Measurements from ENCODE around the gene FMN1. TPM values are rescaled to one million over a fixed set of nuclear protein-coding genes. Genes with fewer than 3 reads are reported as not detected.

Gene FMN1
- total RNA-seq, 1 experiment from 2014 or later = 3.9 TPM

- ATAC-seq = no peak
- Histone ChIP-seq H3K4me1 (ENCODE audit: control insufficient read depth, insufficient read depth, low read length) (peaks cover 18% of the 10 kb centered on the region), H3K27me3 (ENCODE audit: control insufficient read depth, insufficient read depth, low read length) (no peaks in the 10 kb centered on the region), H3K36me3 (ENCODE audit: control insufficient read depth, insufficient read depth, low read length) (no peaks in the 10 kb centered on the region), H3K27ac (ENCODE audit: low read length) (no peak overlapping the region), H3K9me3 (ENCODE audit: control insufficient read depth, insufficient read depth, low read depth, low read length) (no peaks in the 10 kb centered on the region), H3K4me3 (ENCODE audit: low read depth in 2 of 2, low read length in 2 of 2) (no peak overlapping the region)
- ChIA-PET POLR2A (no interaction called here), CTCF (no interaction called here)
- intact Hi-C loops (cut with micrococcal nuclease; ENCODE audit: unreplicated experiment) (no loop called here), in situ Hi-C loops (cut with HindIII; ENCODE audit: low pct_unique_long_range_greater_than_20kb, low sequenced_read_pairs) (no loop called here)
- no peak for DNase-seq (ENCODE audit: low read depth, low spot score)
- BruUV-seq (replicated peaks) = no TSS peak
- TF ChIP-seq REST (IDR thresholded peaks at IDR 0.05; ENCODE audit: insufficient read depth in 1 of 2, low read depth in 2 of 2, low read length in 1 of 2) (no peak), TCF7L2 (IDR thresholded peaks at IDR 0.05; ENCODE audit: low read depth, low read length) (no peak), POLR2AphosphoS5 (IDR thresholded peaks at IDR 0.05; ENCODE audit: low read depth, low read length) (no peak), CTCF (IDR thresholded peaks at IDR 0.05) (no peak), SIN3A (IDR thresholded peaks at IDR 0.05; ENCODE audit: borderline replicate concordance, insufficient read depth, low read depth, low read length) (no peak)
These were observed 3.1 kb upstream of the FMN1 start for GRCh38 chr15:33197636-33198035.

- Histone ChIP-seq H3K27ac (ENCODE audit: low read length) (0 out of 2 replicates have a peak overlapping the region, but pooled peaks have one; percentile 17), H3K4me1 (ENCODE audit: control insufficient read depth, insufficient read depth, low read length) (peaks cover 4% of the 10 kb centered on the region; the same call in 1 of the 2 replicates), H3K36me3 (ENCODE audit: control insufficient read depth, insufficient read depth, low read length) (no peaks in the 10 kb centered on the region), H3K27me3 (ENCODE audit: control insufficient read depth, insufficient read depth, low read length) (no peaks in the 10 kb centered on the region), H3K9me3 (ENCODE audit: control insufficient read depth, insufficient read depth, low read depth, low read length) (no peaks in the 10 kb centered on the region), H3K4me3 (ENCODE audit: low read depth in 2 of 2, low read length in 2 of 2) (peak overlapping the region; percentile 70 to 84)
- POLR2A ChIA-PET = interaction anchor here (0.7 kb wide), 1 partner anchor 531 kb away, joined by 7 read pairs; no protein-coding TSS in a partner anchor
- TF ChIP-seq CTCF (IDR thresholded peaks at IDR 0.05) (no peak), SIN3A (IDR thresholded peaks at IDR 0.05; ENCODE audit: borderline replicate concordance, insufficient read depth, low read depth, low read length) (no peak), POLR2AphosphoS5 (IDR thresholded peaks at IDR 0.05; ENCODE audit: low read depth, low read length) (no peak), REST (IDR thresholded peaks at IDR 0.05; ENCODE audit: insufficient read depth in 1 of 2, low read depth in 2 of 2, low read length in 1 of 2) (no peak), TCF7L2 (IDR thresholded peaks at IDR 0.05; ENCODE audit: low read depth, low read length) (no peak)
- CTCF ChIA-PET = interaction anchor here (0.6 kb wide), 2 partner anchors 1622 to 1849 kb away, joined by 3 to 5 read pairs; no protein-coding TSS in a partner anchor
- ATAC-seq = peak; percentile 28
- intact Hi-C loops (cut with micrococcal nuclease; ENCODE audit: unreplicated experiment) = no loop called here
- DNase-seq (ENCODE audit: low read depth, low spot score) = no peak
- no TSS peak for BruUV-seq (replicated peaks)
- in situ Hi-C loops (cut with HindIII; ENCODE audit: low pct_unique_long_range_greater_than_20kb, low sequenced_read_pairs) = no loop called here
These were observed 277 bp downstream of the FMN1 start for GRCh38 chr15:33194237-33194636.
